LHCN-M2 (cell line): ENCODE data around the gene SASH3. TPM values are rescaled to one million over a fixed set of nuclear protein-coding genes. Genes with fewer than 3 reads are reported as not detected.

Source experiments
- DNase-seq: peaks from one replicate; pipeline ENCODE4 v3.0.0-alpha.2; 2012; ENCODE audit warnings: low read depth
- total RNA-seq: library from RNA; depleted of rRNA; stranded (reverse); fragments of >200 nt; gene quantifications from 2 replicates; pipeline ENCODE4 v1.2.3, GENCODE V29; 2014

Gene SASH3
- total RNA-seq, 1 experiment from 2014 or later: not detected

DNA sequence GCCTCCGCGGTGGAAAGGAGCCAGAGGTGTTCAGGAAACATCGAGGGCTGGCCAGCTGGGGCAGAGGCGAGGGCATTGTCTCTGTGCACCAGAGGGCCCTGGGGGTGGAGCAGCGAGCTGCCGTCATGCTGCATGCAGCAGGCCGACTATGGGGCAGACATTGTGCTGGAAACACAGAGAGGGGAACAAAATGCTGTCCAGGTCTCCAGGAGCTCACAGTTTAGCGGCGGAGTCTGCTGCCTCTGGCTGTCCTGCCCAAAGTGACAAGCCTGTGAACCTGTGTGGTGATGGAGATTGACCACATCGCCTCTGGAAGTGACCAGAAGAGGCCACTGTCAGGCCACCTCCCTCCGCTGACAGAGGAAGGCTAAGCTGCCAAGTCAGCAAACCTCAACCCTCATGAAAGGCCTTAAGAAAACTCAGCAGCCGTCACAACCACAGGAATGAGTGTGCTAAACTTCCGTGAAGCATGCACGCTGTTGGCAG, 20.1 kb upstream of the SASH3 start:
- peak; percentile 71 for DNase-seq

DNA sequence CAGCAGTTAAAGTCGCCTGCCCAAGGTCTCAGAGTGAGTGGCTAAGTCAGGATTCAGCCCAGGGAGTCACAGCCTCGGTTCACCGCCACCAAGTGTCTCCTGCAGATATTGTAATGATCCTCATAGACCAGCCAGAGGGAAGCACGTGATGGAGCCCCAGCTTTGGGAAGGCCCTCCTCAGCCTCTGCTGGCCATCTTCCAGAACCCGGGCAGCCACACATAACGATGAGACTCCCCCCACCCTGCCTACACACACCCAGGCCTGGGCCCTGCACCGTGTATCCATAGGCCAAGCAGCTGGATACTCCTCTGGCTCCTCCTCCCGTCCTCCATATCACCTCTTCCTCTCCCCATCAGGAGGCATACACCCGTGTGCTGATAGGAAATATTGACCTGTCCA, 19.6 kb upstream of the SASH3 start:
- DNase-seq: no peak

- no peak for DNase-seq
Observed at GRCh38 chrX:129760981-129761380, 18.8 kb upstream of the SASH3 start.

DNA sequence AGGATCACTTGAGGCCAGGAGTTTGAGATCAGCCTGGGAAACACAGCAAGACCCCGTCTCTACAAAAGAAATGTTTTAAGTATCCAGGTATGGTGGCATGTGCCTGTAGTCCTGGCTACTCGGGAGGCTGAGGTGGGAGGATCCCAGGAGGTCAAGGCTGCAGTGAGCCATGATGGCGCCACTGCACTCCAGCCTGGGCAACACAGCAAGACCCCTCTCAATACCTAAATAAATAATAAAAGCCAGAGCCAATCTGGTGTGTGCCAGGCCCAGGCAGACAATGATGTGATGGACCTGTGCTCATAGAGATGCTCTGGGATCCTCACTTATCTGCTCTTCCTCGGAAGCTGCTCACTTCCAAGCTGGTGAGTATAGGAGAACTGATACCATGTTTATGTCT, 18.2 kb upstream of the SASH3 start:
- no peak for DNase-seq

DNA sequence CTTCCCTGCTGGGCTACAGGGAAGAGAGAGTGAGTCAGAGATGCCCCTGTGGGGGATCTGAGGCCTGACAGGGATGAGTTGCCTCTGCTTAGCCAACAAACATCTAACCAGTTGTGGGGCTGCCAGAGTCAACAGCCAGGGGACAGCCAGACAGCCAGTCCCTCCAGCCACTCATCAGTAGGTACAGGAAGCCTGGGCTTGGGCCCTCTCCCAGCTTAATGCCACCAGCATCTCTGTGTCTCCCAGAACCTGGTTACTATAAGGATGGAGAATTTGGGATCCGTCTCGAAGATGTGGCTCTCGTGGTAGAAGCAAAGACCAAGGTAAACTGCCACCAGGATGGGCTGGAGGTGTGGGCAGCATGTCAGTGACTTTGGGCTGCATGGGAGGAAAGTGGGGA, 17.3 kb upstream of the SASH3 start:
- DNase-seq: no peak

- DNase-seq: no peak
Observed at GRCh38 chrX:129763666-129764065, 16.1 kb upstream of the SASH3 start.

- no peak for DNase-seq
Observed at GRCh38 chrX:129768186-129768585, 11.6 kb upstream of the SASH3 start.

DNA sequence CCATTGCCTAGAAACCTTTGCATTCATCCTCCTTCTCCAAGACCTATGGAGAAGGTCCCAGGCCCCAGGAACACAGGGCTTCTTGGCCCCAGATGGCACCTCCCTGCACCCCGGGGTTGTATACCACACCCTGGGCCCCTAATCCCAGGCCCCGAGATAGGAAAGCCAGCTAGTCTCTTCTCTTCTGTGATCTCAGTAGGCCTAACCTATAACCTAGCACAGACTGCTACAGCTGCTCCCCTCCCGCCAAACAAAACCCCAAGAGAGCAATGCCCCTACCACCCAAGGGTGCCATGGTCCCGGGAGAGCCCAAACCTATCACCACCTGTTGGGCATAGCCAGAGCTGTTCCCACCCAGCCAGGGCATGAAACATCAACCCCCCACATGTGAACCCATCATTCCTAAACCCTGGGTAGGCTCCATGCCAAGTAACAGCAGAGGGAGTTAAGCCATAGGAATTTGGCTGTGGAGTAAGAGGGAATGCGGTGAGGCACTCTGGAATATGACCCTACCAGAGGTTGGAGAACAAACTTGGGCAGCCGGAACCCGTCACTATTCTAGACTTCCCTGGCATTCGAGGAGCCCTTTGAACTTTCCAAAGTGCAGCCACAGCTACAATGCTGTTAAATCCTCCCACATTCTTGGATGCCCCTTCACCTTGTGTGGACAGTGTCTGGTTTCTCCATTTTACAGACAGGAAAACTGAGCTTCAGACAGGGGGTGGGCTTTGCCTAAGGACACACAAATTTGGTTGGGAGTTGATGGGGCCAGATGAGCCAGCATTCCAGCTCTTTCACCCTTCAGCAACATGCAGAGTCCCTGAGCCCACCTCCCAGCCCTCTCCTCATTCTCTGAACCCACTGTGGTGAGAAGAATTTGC, 10.9 kb upstream of the SASH3 start:
- DNase-seq: peak; percentile 5

GRCh38 chrX:129769467-129770154, 10.1 kb upstream of the SASH3 start:
- no peak for DNase-seq

DNA sequence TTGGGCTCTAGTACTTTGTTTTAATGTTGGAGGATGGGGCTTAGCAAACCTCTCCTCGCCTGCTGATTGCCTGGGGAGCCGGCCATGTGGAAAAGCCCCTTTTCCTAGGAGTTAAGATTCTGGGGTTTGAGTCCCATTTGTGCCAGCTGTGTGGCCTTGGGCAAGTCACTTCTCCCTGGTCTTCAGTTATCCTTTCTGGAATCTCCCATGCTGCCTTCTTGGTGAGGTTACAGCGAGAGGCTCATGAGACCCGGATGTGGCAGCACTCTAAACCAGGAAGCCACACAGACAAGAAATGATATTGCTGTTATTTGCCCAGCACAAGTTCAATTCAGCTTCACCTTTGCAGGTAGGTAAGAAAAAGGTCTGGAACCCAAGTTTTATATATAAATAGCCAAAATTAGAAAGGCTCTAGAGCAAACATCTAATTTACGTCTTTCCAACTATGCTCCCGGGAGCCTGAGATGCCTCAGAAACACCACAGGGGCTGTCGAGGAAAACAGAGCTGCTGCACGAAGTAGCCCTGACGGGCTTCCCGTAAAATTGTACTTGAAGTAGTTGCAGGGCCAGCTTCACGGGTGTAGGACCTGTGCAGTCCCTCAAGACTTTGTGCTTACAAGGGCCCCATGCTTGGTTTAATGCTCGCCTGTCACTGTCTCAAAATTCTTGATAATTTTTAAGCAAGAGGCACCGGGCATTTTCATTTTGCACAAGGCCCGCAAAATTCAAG, 8.3 kb upstream of the SASH3 start:
- DNase-seq: no peak

GRCh38 chrX:129772796-129773431, 6.8 kb upstream of the SASH3 start:
- no peak for DNase-seq

- no peak for DNase-seq
Observed at GRCh38 chrX:129773649-129774458, 5.9 kb upstream of the SASH3 start.

- DNase-seq: no peak
Observed at GRCh38 chrX:129777218-129778030, 2.3 kb upstream of the SASH3 start.

- no peak for DNase-seq
Observed at GRCh38 chrX:129779086-129779672, 570 bp upstream of the SASH3 start.

GRCh38 chrX:129780441-129781105, 824 bp downstream of the SASH3 start:
- DNase-seq: no peak

- DNase-seq: no peak
Observed at GRCh38 chrX:129781134-129781672, 1.5 kb downstream of the SASH3 start.

GRCh38 chrX:129781680-129782495, 2.1 kb downstream of the SASH3 start:
- no peak for DNase-seq

DNA sequence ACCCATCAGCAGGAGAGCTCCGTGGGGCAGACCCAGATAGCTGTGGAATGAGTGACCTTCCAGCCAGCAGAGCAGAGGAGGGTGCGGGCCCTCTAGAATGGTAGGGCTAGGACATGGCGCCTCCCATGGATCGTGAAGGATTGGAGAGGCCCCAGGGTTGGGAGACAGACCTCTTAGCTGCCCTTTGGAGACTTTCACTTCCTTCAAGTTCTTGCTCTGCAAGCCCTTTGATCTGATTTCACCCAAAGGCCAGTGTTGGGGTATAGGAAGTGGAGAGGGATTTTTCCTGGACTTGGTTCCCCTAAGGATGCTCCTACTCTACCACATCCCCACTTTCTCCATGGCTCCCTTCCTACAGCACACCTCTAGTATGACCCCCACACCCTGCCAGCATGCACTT, 3.0 kb downstream of the SASH3 start:
- no peak for DNase-seq
